Measurements from ENCODE around the gene HCFC1.
"Not testable (repeated sequence)": the region's sequence is repeated elsewhere in the genome, so short reads cannot be mapped to it uniquely, and the experiment has no call there.

Gene HCFC1

DNA sequence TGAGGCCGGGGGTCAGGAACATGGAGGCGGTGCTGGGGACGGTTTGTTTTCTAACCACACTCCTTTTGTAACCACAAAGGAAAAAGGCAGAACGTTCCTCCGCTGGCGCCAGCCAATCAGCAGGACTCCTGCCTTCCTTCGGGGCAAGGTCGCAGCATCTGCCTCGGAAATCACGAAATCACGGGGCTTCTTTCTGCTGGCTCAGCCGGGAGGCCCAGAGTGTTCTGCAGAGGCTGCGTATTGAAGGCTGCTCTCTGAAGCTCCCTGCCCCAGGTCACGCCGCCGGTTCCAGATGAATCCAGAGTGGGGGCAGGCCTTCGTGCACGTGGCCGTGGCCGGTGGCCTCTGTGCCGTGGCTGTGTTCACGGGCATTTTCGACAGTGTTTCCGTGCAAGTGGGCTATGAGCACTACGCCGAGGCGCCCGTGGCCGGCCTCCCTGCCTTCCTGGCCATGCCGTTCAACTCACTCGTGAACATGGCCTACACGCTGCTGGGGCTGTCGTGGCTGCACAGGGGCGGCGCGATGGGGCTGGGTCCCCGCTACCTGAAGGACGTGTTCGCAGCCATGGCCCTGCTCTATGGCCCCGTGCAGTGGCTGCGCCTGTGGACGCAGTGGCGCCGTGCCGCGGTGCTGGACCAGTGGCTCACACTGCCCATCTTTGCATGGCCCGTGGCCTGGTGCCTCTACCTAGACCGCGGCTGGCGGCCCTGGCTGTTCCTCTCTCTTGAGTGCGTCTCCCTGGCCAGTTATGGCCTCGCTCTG lies 10.3 kb upstream of the HCFC1 start:
- H3K4me3 ChIP-seq (ENCODE audit: low read length) = no peak overlapping the region
- TF ChIP-seq, protein P1, sequence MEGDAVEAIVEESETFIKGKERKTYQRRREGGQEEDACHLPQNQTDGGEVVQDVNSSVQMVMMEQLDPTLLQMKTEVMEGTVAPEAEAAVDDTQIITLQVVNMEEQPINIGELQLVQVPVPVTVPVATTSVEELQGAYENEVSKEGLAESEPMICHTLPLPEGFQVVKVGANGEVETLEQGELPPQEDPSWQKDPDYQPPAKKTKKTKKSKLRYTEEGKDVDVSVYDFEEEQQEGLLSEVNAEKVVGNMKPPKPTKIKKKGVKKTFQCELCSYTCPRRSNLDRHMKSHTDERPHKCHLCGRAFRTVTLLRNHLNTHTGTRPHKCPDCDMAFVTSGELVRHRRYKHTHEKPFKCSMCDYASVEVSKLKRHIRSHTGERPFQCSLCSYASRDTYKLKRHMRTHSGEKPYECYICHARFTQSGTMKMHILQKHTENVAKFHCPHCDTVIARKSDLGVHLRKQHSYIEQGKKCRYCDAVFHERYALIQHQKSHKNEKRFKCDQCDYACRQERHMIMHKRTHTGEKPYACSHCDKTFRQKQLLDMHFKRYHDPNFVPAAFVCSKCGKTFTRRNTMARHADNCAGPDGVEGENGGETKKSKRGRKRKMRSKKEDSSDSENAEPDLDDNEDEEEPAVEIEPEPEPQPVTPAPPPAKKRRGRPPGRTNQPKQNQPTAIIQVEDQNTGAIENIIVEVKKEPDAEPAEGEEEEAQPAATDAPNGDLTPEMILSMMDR (conservative IDR thresholded peaks at IDR 0.05; ENCODE audit: low read length) = no peak
- no peak for DNase-seq (ENCODE audit: low read depth)

DNA sequence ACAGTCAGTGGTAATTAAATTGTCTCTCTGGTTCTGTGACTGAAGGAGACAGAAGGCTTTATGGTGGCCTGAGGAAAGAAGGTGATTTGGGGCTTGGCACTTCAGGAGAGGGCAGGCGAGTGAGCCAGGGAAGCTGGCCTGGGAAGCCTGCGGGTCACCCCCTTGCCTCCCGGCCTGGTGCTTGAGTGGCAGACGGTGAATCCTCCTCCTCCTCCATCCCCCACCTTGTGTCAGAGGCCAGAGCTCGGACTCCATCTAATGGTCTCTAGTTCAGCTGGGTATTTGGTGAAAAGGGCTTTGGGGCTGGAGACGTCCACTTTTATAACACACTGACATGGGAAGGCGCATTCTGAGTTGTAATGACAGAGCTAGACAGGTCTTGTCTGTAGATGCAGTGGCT lies 9.6 kb upstream of the HCFC1 start:
- no peak overlapping the region for H3K4me3 ChIP-seq (ENCODE audit: low read length)
- no peak for DNase-seq (ENCODE audit: low read depth)
- TF ChIP-seq, protein P1 (conservative IDR thresholded peaks at IDR 0.05; ENCODE audit: low read length) = no peak

DNA sequence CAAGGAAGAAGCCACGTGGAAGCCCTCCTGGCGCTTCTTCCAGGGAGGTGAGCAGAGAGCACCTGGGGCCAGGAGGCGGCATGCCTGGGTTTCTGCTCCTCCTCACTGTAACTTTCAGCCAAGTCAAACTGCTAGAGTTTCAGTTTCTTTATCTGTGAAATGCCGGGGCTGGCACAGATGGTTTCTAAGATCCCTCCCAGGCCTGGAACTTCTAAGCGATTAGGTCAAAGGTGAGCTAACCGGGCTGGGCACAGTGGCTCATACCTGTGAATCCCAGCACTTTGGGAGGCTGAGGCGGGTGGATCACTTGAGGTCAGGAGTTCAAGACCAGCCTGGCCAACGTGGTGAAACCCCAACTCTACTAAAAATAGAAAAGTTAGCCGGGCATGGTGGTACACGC lies 8.8 kb upstream of the HCFC1 start:
- DNase-seq (ENCODE audit: low read depth); H3K4me3 ChIP-seq (ENCODE audit: low read length): not testable (repeated sequence)

DNA sequence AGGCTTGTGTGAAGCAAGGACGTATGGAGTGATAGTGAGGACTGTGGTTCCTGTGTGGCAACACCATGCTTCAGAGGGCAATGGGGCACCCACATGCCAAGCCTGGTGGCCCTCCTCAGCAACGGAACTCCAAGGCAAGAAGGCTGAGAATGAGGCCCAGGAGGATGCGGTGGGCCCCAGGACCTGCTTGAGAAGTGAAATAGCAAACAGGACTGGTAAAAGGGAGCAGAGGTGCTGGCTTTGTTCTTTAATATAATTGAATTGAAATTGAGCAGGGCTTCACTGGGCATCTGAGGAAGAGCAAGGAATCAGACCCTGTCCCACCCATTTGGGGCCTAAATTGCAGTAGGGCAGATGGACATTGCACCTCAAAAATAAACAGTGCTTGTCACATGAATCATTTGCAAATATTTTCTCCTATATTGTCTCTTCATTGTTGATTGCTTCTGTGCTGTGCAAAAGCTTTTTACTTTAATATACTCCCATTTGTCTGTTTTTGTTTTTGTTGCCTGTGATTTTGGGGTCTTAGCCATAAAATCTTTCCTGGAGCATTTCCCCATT lies 3.2 kb upstream of the HCFC1 start:
- TF ChIP-seq, protein P1 (conservative IDR thresholded peaks at IDR 0.05; ENCODE audit: low read length) = no peak
- DNase-seq (ENCODE audit: low read depth) = no peak
- no peak overlapping the region for H3K4me3 ChIP-seq (ENCODE audit: low read length)

GRCh38 chrX:153974003-153974725 lies 2.5 kb upstream of the HCFC1 start:
- no peak for DNase-seq (ENCODE audit: low read depth)
- no peak overlapping the region; the same call in 1 of the 2 replicates for H3K4me3 ChIP-seq (ENCODE audit: low read length)
- TF ChIP-seq, protein P1 (conservative IDR thresholded peaks at IDR 0.05; ENCODE audit: low read length) = no peak

GRCh38 chrX:153973127-153974002 lies 1.7 kb upstream of the HCFC1 start:
- H3K4me3 ChIP-seq (ENCODE audit: low read length) = peak overlapping the region; percentile 65
- DNase-seq (ENCODE audit: low read depth) = no peak
- TF ChIP-seq, protein P1 (conservative IDR thresholded peaks at IDR 0.05; ENCODE audit: low read length) = no peak
